SHP77 (cell line): ENCODE results near the gene AKR7A3.
A peak's percentile ranks its signal among the peaks of the same experiment; 100 is the strongest.
"Not testable (repeated sequence)": the region's sequence is repeated elsewhere in the genome, so short reads cannot be mapped to it uniquely, and the experiment has no call there.

ENCODE experiments used
- DNase-seq, 2 experiments: peaks; one replicate each; lab custom pipeline; 2025; lab: John Stamatoyannopoulos, UW

Gene AKR7A3

GRCh38 chr1:19289244-19289643, 674 bp upstream of the AKR7A3 start:
- no peak for DNase-seq

GRCh38 chr1:19287436-19288185, 959 bp downstream of the AKR7A3 start:
- DNase-seq = peak in 1 of 2 experiments; percentile 13

- not testable (repeated sequence) for DNase-seq
Measured at GRCh38 chr1:19285807-19286206, 2.8 kb downstream of the AKR7A3 start.

- not testable (repeated sequence) for DNase-seq
Measured at GRCh38 chr1:19285366-19285765, 3.2 kb downstream of the AKR7A3 start.

- no peak for DNase-seq
Measured at GRCh38 chr1:19284881-19285280, 3.7 kb downstream of the AKR7A3 start.

- DNase-seq = no peak
Measured at GRCh38 chr1:19283891-19284290, 4.7 kb downstream of the AKR7A3 start.

GRCh38 chr1:19274636-19275035, 13.9 kb downstream of the AKR7A3 start:
- no peak for DNase-seq

- not testable (repeated sequence) for DNase-seq
Measured at GRCh38 chr1:19273844-19274531, 14.6 kb downstream of the AKR7A3 start.

- no peak for DNase-seq
Measured at GRCh38 chr1:19273106-19273843, 15.3 kb downstream of the AKR7A3 start.

GRCh38 chr1:19272064-19272463, 16.5 kb downstream of the AKR7A3 start:
- no peak for DNase-seq

- not testable (repeated sequence) for DNase-seq
Measured at GRCh38 chr1:19270343-19270730, 18.2 kb downstream of the AKR7A3 start.

GRCh38 chr1:19269427-19270342, 18.9 kb downstream of the AKR7A3 start:
- not testable (repeated sequence) for DNase-seq

- DNase-seq = no peak
Measured at GRCh38 chr1:19268445-19268844, 20.1 kb downstream of the AKR7A3 start.

- no peak for DNase-seq
Measured at GRCh38 chr1:19262744-19263143, 25.8 kb downstream of the AKR7A3 start.

- DNase-seq = no peak
Measured at GRCh38 chr1:19262047-19262446, 26.5 kb downstream of the AKR7A3 start.

- DNase-seq = peak; percentile 95
Measured at GRCh38 chr1:19260211-19261138, 28.1 kb downstream of the AKR7A3 start.

GRCh38 chr1:19258353-19258752, 30.2 kb downstream of the AKR7A3 start:
- DNase-seq = no peak

- no peak for DNase-seq
Measured at GRCh38 chr1:19257178-19257914, 31.2 kb downstream of the AKR7A3 start.

GRCh38 chr1:19256301-19256700, 32.3 kb downstream of the AKR7A3 start:
- DNase-seq = not testable (repeated sequence)

GRCh38 chr1:19255288-19255687, 33.3 kb downstream of the AKR7A3 start:
- no peak for DNase-seq
